ENCODE data around the gene CHD9NB. TPM values are rescaled to one million over a fixed set of nuclear protein-coding genes. Genes with fewer than 3 reads are reported as not detected.

Gene CHD9NB
- total and polyA plus RNA-seq, 9 of the 15 experiments (the other 6 are each of a cell fraction or from before 2014, with no cell fraction given): 0.06 to 0.10 (median 0.07) TPM; not detected in 6

DNA sequence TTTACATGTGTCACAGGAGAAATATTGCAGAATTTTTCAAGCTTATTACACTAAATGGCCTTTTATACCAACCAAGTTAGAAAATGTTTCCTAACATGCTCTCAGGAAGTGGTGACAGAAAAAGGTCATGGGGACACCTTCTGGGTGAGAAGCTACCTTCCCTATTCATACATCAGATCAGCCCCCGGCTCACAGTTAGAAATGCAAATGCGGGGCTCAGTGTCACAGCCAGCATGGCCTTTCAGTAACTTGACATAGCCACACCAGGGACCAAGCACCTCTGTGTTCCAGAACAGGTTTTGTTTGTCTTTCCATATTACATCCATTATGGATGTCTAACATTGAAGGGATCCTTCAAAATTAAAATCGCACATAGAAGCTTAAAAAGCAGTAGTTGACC, 59.5 kb downstream of the CHD9NB start:
- no peak overlapping the region for H3K9ac ChIP-seq (ENCODE audit: insufficient read depth in 1 of 2, low read depth in 2 of 2, low read length in 2 of 2)
- no peaks in the 10 kb centered on the region for H3K36me3 ChIP-seq (ENCODE audit: control insufficient read depth, insufficient read depth, low read length)
- DNase-seq (ENCODE audit: extremely low read depth in 1 of 4, low spot score in 3 of 4): no peak
- H3K9me3 ChIP-seq (replicated peaks; ENCODE audit: control insufficient read depth, insufficient read depth, low read depth, low read length): no peaks in the 10 kb centered on the region
- intact Hi-C loops (cut with micrococcal nuclease): no loop called here
- no peaks in the 10 kb centered on the region for H3K79me2 ChIP-seq (ENCODE audit: control insufficient read depth, insufficient read depth, low read length)
- H3K4me3 ChIP-seq: no peak overlapping the region
- POLR2A ChIA-PET: interaction anchor here (0.8 kb wide), 1 partner anchor 18 kb away, joined by 4 read pairs; no protein-coding TSS in a partner anchor
- H3K27ac ChIP-seq (ENCODE audit: extremely low read depth, low read depth, low read length): no peak overlapping the region
- in situ Hi-C loops (cut with MboI): no loop called here
- BruUV-seq (replicated peaks): no TSS peak
- ATAC-seq: no peak
- H4K20me1 ChIP-seq (replicated peaks; ENCODE audit: control insufficient read depth, insufficient read depth, low read length): no peaks in the 10 kb centered on the region
- H3K4me2 ChIP-seq (ENCODE audit: insufficient read depth, low read length): no peak overlapping the region
- no peaks in the 10 kb centered on the region for H3K9me1 ChIP-seq (ENCODE audit: control insufficient read depth, insufficient read depth, low read length)
- 0% methylated on average over 3 of the region's 3 CpGs for WGBS (ENCODE audit: insufficient coverage, low coverage, missing lambda C conversion rate)
- CTCF ChIA-PET (ENCODE audit: low intra/inter-chr PET ratio): no interaction called here
- no peaks in the 10 kb centered on the region for H3K4me1 ChIP-seq (replicated peaks in 1 of 2; ENCODE audit: control insufficient read depth in 2 of 2, insufficient read depth in 2 of 2, low read length in 2 of 2)
- H3K27me3 ChIP-seq (ENCODE audit: control insufficient read depth in 2 of 2, insufficient read depth in 2 of 2, low read length in 2 of 2): no peaks in the 10 kb centered on the region
- H2AFZ ChIP-seq (ENCODE audit: low read depth, low read length): no peak overlapping the region
- no peak for FAIRE-seq
- TF ChIP-seq ZFP1 (CRISPR knock-in tag; IDR thresholded peaks at IDR 0.05): no peak
- no peak for TF ChIP-seq TBL1XR1 (IDR thresholded peaks at IDR 0.05; ENCODE audit: low read length in 2 of 2)
- TF ChIP-seq ZNF384 (IDR thresholded peaks at IDR 0.05; ENCODE audit: low read depth, low read length): no peak
- TF ChIP-seq CBFB (CRISPR knock-in tag; IDR thresholded peaks at IDR 0.05): no peak
- TF ChIP-seq, protein P1, sequence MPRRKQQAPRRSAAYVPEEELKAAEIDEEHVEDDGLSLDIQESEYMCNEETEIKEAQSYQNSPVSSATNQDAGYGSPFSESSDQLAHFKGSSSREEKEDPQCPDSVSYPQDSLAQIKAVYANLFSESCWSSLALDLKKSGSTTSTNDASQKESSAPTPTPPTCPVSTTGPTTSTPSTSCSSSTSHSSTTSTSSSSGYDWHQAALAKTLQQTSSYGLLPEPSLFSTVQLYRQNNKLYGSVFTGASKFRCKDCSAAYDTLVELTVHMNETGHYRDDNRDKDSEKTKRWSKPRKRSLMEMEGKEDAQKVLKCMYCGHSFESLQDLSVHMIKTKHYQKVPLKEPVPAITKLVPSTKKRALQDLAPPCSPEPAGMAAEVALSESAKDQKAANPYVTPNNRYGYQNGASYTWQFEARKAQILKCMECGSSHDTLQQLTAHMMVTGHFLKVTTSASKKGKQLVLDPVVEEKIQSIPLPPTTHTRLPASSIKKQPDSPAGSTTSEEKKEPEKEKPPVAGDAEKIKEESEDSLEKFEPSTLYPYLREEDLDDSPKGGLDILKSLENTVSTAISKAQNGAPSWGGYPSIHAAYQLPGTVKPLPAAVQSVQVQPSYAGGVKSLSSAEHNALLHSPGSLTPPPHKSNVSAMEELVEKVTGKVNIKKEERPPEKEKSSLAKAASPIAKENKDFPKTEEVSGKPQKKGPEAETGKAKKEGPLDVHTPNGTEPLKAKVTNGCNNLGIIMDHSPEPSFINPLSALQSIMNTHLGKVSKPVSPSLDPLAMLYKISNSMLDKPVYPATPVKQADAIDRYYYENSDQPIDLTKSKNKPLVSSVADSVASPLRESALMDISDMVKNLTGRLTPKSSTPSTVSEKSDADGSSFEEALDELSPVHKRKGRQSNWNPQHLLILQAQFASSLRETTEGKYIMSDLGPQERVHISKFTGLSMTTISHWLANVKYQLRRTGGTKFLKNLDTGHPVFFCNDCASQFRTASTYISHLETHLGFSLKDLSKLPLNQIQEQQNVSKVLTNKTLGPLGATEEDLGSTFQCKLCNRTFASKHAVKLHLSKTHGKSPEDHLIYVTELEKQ (CRISPR knock-in tag; IDR thresholded peaks at IDR 0.05): no peak
- no peak for TF ChIP-seq NR2F6 (CRISPR knock-in tag; IDR thresholded peaks at IDR 0.05)
- TF ChIP-seq, protein P2, sequence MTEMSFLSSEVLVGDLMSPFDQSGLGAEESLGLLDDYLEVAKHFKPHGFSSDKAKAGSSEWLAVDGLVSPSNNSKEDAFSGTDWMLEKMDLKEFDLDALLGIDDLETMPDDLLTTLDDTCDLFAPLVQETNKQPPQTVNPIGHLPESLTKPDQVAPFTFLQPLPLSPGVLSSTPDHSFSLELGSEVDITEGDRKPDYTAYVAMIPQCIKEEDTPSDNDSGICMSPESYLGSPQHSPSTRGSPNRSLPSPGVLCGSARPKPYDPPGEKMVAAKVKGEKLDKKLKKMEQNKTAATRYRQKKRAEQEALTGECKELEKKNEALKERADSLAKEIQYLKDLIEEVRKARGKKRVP (CRISPR knock-in tag; IDR thresholded peaks at IDR 0.05): no peak
- no peak for TF ChIP-seq SREBF1 (IDR thresholded peaks at IDR 0.05; ENCODE audit: borderline replicate concordance, low read depth, low read length)
- TF ChIP-seq, protein P3, sequence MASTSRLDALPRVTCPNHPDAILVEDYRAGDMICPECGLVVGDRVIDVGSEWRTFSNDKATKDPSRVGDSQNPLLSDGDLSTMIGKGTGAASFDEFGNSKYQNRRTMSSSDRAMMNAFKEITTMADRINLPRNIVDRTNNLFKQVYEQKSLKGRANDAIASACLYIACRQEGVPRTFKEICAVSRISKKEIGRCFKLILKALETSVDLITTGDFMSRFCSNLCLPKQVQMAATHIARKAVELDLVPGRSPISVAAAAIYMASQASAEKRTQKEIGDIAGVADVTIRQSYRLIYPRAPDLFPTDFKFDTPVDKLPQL (IDR thresholded peaks at IDR 0.05; ENCODE audit: extremely low read depth, insufficient read length): no peak
- no peak for TF ChIP-seq SMAD4 (CRISPR knock-in tag; conservative IDR thresholded peaks at IDR 0.05)
- TF ChIP-seq CSDE1 (IDR thresholded peaks at IDR 0.05): no peak
- TF ChIP-seq MXD1 (CRISPR knock-in tag; IDR thresholded peaks at IDR 0.05; ENCODE audit: borderline replicate concordance, poor library complexity, severe bottlenecking): no peak
- TF ChIP-seq ZNF253 (CRISPR knock-in tag; conservative IDR thresholded peaks at IDR 0.05): no peak
- TF ChIP-seq, protein P4, sequence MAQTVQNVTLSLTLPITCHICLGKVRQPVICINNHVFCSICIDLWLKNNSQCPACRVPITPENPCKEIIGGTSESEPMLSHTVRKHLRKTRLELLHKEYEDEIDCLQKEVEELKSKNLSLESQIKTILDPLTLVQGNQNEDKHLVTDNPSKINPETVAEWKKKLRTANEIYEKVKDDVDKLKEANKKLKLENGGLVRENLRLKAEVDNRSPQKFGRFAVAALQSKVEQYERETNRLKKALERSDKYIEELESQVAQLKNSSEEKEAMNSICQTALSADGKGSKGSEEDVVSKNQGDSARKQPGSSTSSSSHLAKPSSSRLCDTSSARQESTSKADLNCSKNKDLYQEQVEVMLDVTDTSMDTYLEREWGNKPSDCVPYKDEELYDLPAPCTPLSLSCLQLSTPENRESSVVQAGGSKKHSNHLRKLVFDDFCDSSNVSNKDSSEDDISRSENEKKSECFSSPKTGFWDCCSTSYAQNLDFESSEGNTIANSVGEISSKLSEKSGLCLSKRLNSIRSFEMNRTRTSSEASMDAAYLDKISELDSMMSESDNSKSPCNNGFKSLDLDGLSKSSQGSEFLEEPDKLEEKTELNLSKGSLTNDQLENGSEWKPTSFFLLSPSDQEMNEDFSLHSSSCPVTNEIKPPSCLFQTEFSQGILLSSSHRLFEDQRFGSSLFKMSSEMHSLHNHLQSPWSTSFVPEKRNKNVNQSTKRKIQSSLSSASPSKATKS (CRISPR knock-in tag; IDR thresholded peaks at IDR 0.05): no peak
- no peak for TF ChIP-seq ETV1 (tag; conservative IDR thresholded peaks at IDR 0.05; ENCODE audit: low read depth)
- TF ChIP-seq ZNF75A (CRISPR knock-in tag; IDR thresholded peaks at IDR 0.05): no peak

Measured in K562 (cell line).